GM13976 (cell line): Measurements from ENCODE around the gene DDX59.

Source experiments
- DNase-seq: peaks from one replicate; pipeline ENCODE4 v3.0.0; 2012; ENCODE audit warnings: low spot score
- in situ Hi-C: fragments of 300-500 bp; cut with MboI; formaldehyde crosslinking; loops from one replicate; pipeline ENCODE4 v1.12.0; 2022; ENCODE audit warnings: low sequenced_read_pairs, mixed read lengths, inconsistent platforms; ENCODE audit not compliant: unreplicated experiment
- TF ChIP-seq, protein P1 (sequence below): IDR thresholded peaks from 2 replicates; pipeline ENCODE4 v1.5.1; 2012; ENCODE audit warnings: borderline replicate concordance, mild to moderate bottlenecking; ENCODE audit not compliant: insufficient read depth; ENCODE audit errors: extremely low read depth, missing control alignments, control extremely low read depth

Gene DDX59

DNA sequence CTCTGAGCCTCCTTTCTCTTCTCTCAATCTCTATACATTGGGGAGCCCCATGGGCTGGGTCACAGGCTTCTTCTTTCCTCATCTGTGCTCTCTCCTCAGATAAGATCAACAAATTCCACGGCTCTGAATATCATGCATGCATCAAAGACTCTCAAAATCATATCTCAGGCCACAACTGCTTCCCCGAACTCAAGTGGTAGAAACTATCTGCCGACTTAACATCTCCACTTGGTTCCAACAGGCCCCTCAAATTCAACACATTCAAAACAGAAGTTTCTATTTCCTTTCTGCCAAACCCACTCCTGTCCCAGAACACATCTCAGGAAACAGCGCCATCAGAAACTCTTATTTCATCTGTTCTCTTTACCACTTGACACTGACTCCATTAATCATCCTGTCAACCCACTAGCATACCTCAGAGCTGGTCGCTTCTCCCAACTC lies 16.7 kb downstream of the DDX59 start:
- TF ChIP-seq, protein P1, sequence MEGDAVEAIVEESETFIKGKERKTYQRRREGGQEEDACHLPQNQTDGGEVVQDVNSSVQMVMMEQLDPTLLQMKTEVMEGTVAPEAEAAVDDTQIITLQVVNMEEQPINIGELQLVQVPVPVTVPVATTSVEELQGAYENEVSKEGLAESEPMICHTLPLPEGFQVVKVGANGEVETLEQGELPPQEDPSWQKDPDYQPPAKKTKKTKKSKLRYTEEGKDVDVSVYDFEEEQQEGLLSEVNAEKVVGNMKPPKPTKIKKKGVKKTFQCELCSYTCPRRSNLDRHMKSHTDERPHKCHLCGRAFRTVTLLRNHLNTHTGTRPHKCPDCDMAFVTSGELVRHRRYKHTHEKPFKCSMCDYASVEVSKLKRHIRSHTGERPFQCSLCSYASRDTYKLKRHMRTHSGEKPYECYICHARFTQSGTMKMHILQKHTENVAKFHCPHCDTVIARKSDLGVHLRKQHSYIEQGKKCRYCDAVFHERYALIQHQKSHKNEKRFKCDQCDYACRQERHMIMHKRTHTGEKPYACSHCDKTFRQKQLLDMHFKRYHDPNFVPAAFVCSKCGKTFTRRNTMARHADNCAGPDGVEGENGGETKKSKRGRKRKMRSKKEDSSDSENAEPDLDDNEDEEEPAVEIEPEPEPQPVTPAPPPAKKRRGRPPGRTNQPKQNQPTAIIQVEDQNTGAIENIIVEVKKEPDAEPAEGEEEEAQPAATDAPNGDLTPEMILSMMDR = no peak
- in situ Hi-C loops = no loop called here

GRCh38 chr1:200652378-200652777 lies 17.3 kb downstream of the DDX59 start:
- TF ChIP-seq, protein P1 = no peak
- no peak for DNase-seq
- in situ Hi-C loops = no loop called here

More for the DNA sequence above, 16.7 kb downstream of the DDX59 start:
- DNase-seq = peak; percentile 37

- TF ChIP-seq, protein P1 = no peak
- in situ Hi-C loops = no loop called here
- no peak for DNase-seq
Observed at GRCh38 chr1:200646515-200646914, 23.2 kb downstream of the DDX59 start.

DNA sequence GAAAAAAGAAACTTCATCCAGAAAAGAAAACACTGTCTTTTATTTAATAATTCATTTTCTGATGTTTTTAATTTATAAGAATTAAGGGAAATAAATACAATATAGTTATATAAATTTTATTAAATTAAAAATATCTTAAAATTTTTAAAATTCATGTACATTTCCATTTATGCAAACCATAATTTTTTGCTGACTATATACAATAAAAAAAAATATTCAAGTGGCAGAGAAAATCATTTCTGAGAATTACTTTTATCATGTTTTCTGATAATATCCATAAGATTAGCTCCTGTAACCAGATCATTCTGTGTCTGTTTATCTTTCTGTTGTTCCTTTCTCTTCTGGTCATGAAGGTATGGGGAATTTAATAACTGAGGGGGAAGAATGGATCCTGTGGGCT lies 25.7 kb downstream of the DDX59 start:
- TF ChIP-seq, protein P1 = no peak
- in situ Hi-C loops = no loop called here
- DNase-seq = no peak

DNA sequence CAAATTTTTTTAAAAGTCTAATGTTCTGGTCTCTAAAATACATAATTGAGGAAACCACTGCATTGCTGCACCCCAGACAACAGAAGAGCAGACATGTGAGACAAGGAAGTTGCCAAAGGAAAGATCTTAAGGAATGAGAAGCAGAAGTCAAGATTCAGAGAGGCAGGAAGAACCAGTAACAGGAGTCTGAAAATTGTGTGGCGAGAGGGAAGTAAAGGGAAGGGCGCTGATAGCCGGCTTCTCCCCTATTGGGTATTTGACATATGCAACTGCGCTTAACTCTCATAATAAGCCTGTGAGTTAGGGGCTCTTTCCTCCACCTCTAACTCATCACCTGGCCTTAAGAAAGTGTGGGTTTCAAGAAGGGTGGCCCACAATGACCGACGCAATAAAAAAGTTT lies 27.2 kb downstream of the DDX59 start:
- no peak for DNase-seq
- TF ChIP-seq, protein P1 = no peak
- in situ Hi-C loops = no loop called here

DNA sequence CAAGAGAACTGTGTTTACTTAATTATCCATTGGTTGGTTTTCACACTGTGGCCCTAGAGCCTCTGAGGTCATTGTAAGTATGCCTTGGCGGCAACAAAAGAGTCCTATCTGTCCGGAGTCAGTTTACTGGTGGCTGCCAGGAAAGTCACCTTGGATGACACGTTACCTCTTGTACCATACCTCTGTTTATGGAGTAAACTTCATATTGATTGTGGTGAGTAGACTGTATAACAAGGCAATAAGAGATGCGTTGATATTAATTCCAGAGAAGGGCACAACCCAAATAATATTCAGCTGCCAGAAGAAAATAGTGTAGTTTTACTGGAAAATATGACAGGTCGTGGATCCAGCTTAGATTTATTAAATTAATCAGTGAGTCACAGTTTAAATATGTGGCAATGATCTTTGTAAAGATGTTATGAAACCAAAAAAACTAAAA lies 28.7 kb downstream of the DDX59 start:
- no peak for DNase-seq
- in situ Hi-C loops = no loop called here
- TF ChIP-seq, protein P1 = no peak
